ENCODE data around the gene OR2T34.
"Not testable (repeated sequence)": the region's sequence is repeated elsewhere in the genome, so short reads cannot be mapped to it uniquely, and the experiment has no call there.

The OR2T34 gene

DNA sequence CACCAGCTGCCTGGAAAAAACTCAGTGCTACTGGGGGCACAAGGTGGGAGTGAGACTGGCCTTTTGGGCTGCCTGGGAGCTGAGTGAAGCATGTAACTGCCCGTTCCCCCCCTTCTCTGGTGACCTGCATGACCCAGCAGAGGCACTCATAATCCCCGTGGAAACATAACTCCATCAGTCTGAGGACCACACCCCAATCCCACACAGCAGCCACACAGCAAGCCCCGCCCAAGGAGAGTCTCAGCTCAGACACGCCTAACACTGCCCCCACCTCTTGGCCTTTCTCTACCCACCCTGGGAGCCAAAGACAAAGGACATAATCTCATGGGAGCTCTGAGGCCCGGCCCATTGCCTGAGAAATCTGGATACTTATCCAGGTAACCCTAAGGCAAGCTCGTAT is 23.5 kb downstream of the OR2T34 start:
- DNase-seq: not testable (repeated sequence)

DNA sequence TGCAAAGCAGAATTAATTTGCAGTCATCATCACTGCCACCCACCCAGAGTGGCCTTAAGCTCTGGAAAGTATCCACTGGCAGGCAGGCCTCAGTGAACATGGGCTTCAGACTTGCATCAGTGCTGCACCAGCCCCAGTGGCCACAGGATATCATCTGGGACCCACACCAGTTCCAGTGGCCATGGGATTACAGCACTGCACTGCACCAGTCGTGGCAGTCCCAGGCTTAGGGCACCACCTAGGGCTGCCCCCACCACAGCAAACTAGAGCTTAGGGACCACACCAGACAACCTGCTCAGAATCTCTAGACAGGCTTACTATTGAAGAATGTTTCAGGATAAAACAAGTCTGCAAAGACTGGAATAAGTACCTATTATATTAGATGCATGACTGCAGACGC is 27.2 kb downstream of the OR2T34 start:
- not testable (repeated sequence) for DNase-seq

DNA sequence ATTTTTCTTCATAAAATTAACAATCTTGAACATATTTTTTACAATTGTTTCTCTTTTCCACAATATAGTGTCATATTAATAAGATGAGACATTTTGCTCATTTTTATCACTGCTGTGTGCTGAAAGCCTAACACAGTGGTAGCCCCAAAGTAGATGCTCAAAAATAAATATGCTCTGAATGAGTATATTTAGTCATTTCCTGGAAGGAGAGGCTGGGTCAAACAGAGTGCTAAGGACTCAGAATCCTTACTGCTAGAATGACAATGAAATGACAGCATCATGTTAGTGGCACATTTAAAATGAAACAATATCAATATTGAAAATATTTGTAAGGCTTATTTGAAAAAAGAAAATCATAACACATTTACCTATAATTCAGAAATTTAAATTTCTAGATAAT is 37.1 kb downstream of the OR2T34 start:
- DNase-seq: not testable (repeated sequence)
